IMR-90 (cell line): ENCODE measurements around the gene SPTLC2. TPM values are rescaled to one million over a fixed set of nuclear protein-coding genes. Genes with fewer than 3 reads are reported as not detected.

Source experiments
- ATAC-seq: fragments of 200-7000 bp; cut with Tn5 transposase; 2 replicates; pipeline ENCODE4 v1.9.1; 2020; ENCODE audit warnings: low read depth, mild to moderate bottlenecking, moderate library complexity
- BruUV-seq: library from RNA; stranded (reverse); fragments of 400-500 nt; replicated peaks from 2 replicates; lab custom pipeline; 2021; lab: Mats Ljungman, UMichigan
- CTCF ChIA-PET: fragments of 300-600 bp; formaldehyde crosslinking; extraction: SDS; loops from one replicate; lab custom pipeline; 2021; ENCODE audit warnings: antibody characterized with exemption; lab: Yijun Ruan, JAX
- POLR2A ChIA-PET: fragments of 300-600 bp; sonication (Branson Sonifier 250); formaldehyde crosslinking; loops from one replicate; lab custom pipeline; 2022; ENCODE audit warnings: antibody characterized with exemption; ENCODE audit not compliant: unreplicated experiment; lab: Charles Lee
- DNase-seq: peaks from one replicate; pipeline ENCODE4 v3.0.0; 2013
- H2AFZ ChIP-seq: replicated peaks from 2 replicates; pipeline ENCODE3; 2013; ENCODE audit warnings: low read length, mild to moderate bottlenecking; ENCODE audit not compliant: poor library complexity
- H2AK5ac ChIP-seq: 2 replicates; pipeline ENCODE4 v1.6.1; 2013; ENCODE audit warnings: low read depth, low read length, inconsistent platforms
- H2AK9ac ChIP-seq: replicated peaks from 2 replicates; pipeline ENCODE3; 2013; ENCODE audit warnings: mild to moderate bottlenecking, low read depth, low read length, moderate library complexity; ENCODE audit not compliant: poor library complexity
- H2BK120ac ChIP-seq: 2 replicates; pipeline ENCODE4 v1.6.1; 2013; ENCODE audit warnings: low read depth, low read length, inconsistent platforms
- H2BK15ac ChIP-seq: 3 replicates; pipeline ENCODE4 v1.6.1; 2013; ENCODE audit warnings: low read depth, low read length, inconsistent platforms
- H2BK20ac ChIP-seq: 2 replicates; pipeline ENCODE4 v1.6.1; 2013; ENCODE audit warnings: low read depth, mild to moderate bottlenecking, inconsistent platforms, low read length, moderate library complexity
- H2BK5ac ChIP-seq: 2 replicates; pipeline ENCODE4 v1.6.1; 2013; ENCODE audit warnings: mild to moderate bottlenecking, low read depth, low read length, inconsistent platforms; ENCODE audit not compliant: poor library complexity, severe bottlenecking
- H3K14ac ChIP-seq: replicated peaks from 2 replicates; pipeline ENCODE4 v1.6.1; 2013; ENCODE audit warnings: low read depth, low read length, inconsistent platforms
- H3K18ac ChIP-seq: 2 replicates; pipeline ENCODE4 v1.6.1; 2013; ENCODE audit warnings: low read depth, low read length, control low read depth
- H3K23ac ChIP-seq: 2 replicates; pipeline ENCODE4 v1.6.1; 2013; ENCODE audit warnings: low read depth, low read length, inconsistent platforms
- H3K27ac ChIP-seq: 2 replicates; pipeline ENCODE4 v1.5.1; 2013; ENCODE audit warnings: mild to moderate bottlenecking, control low read depth, low read length; ENCODE audit not compliant: insufficient read depth
- H3K27me3 ChIP-seq: 2 replicates; pipeline ENCODE4 v1.6.1; 2013; ENCODE audit warnings: low read length; ENCODE audit not compliant: control insufficient read depth, insufficient read depth
- H3K36me3 ChIP-seq: 2 replicates; pipeline ENCODE4 v1.6.1; 2013; ENCODE audit warnings: low read length, mixed read lengths; ENCODE audit not compliant: control insufficient read depth, insufficient read depth
- H3K4ac ChIP-seq: 2 replicates; pipeline ENCODE4 v1.6.1; 2013; ENCODE audit warnings: low read depth, low read length, inconsistent platforms
- H3K4me1 ChIP-seq: 2 replicates; pipeline ENCODE4 v1.6.1; 2013; ENCODE audit warnings: low read length, mixed read lengths; ENCODE audit not compliant: control insufficient read depth, insufficient read depth
- H3K4me2 ChIP-seq: 2 replicates; pipeline ENCODE4 v1.6.1; 2013; ENCODE audit warnings: low read depth, mild to moderate bottlenecking, control low read depth, low read length, moderate library complexity
- H3K4me3 ChIP-seq: 2 replicates; pipeline ENCODE4 v1.5.1; 2013; ENCODE audit warnings: low read depth, mild to moderate bottlenecking, control low read depth, low read length, moderate library complexity; ENCODE audit not compliant: insufficient read depth
- H3K56ac ChIP-seq: 2 replicates; pipeline ENCODE4 v1.6.1; 2013; ENCODE audit warnings: low read length, inconsistent platforms; ENCODE audit not compliant: insufficient read depth; ENCODE audit errors: extremely low read depth
- H3K79me1 ChIP-seq, 2 experiments: 2 replicates each; pipeline ENCODE4 v1.6.1; 2013; ENCODE audit warnings: low read length in 2 of 2, inconsistent platforms in 1 of 2, low read depth in 1 of 2
- H3K9ac ChIP-seq: 2 replicates; pipeline ENCODE4 v1.6.1; 2013; ENCODE audit warnings: low read depth, low read length, control low read depth
- H3K9me1 ChIP-seq: 2 replicates; pipeline ENCODE4 v1.6.1; 2013; ENCODE audit warnings: low read length, inconsistent platforms; ENCODE audit not compliant: insufficient read depth
- H3K9me3 ChIP-seq: 2 replicates; pipeline ENCODE4 v1.6.1; 2013; ENCODE audit warnings: low read length; ENCODE audit not compliant: control insufficient read depth, insufficient read depth
- H4K20me1 ChIP-seq: 2 replicates; pipeline ENCODE4 v1.6.1; 2013; ENCODE audit warnings: low read length, inconsistent platforms; ENCODE audit not compliant: insufficient read depth
- H4K5ac ChIP-seq: 2 replicates; pipeline ENCODE4 v1.6.1; 2013; ENCODE audit warnings: mild to moderate bottlenecking, low read depth, low read length, control low read depth
- H4K8ac ChIP-seq, 2 experiments: 2 replicates each; pipeline ENCODE4 v1.6.1; 2013; ENCODE audit warnings: low read depth in 2 of 2, low read length in 2 of 2, control low read depth in 1 of 2, inconsistent platforms in 1 of 2
- H4K91ac ChIP-seq: 2 replicates; pipeline ENCODE4 v1.6.1; 2013; ENCODE audit warnings: low read depth, low read length, inconsistent platforms; ENCODE audit not compliant: insufficient read depth
- BHLHE40 ChIP-seq: fragments of 150-350 bp; IDR thresholded peaks from 2 replicates; pipeline ENCODE4 v1.6.1; 2016; ENCODE audit warnings: mild to moderate bottlenecking, low read depth, low read length
- CEBPB ChIP-seq: IDR thresholded peaks from 2 replicates; pipeline ENCODE4 v1.6.1; 2012; ENCODE audit warnings: low read depth, low read length, improper control_type of control experiment
- CHD1 ChIP-seq: IDR thresholded peaks from 2 replicates; pipeline ENCODE4 v1.6.1; 2012; ENCODE audit warnings: low read depth, low read length, improper control_type of control experiment
- CTCF ChIP-seq: conservative IDR thresholded peaks from 2 replicates; pipeline ENCODE4 v1.5.1; 2012; ENCODE audit warnings: mild to moderate bottlenecking, low read depth, low read length, improper control_type of control experiment
- FOS ChIP-seq: fragments of 150-350 bp; IDR thresholded peaks from 2 replicates; pipeline ENCODE4 v1.6.1; 2016; ENCODE audit warnings: low read depth, low read length
- MAFK ChIP-seq: IDR thresholded peaks from 2 replicates; pipeline ENCODE4 v1.6.1; 2012; ENCODE audit warnings: low read depth, low read length, improper control_type of control experiment
- MAZ ChIP-seq: IDR thresholded peaks from 2 replicates; pipeline ENCODE4 v1.6.1; 2012; ENCODE audit warnings: low read depth, mild to moderate bottlenecking, low read length, improper control_type of control experiment, moderate library complexity, borderline replicate concordance
- MXI1 ChIP-seq: IDR thresholded peaks from 2 replicates; pipeline ENCODE4 v1.6.1; 2012; ENCODE audit warnings: low read depth, mild to moderate bottlenecking, low read length, moderate library complexity, borderline replicate concordance
- NFE2L2 ChIP-seq: fragments of 150-350 bp; IDR thresholded peaks from 2 replicates; pipeline ENCODE4 v1.6.1; 2016; ENCODE audit warnings: low read depth, mild to moderate bottlenecking, low read length
- POLR2A ChIP-seq: IDR thresholded peaks from 2 replicates; pipeline ENCODE4 v1.6.1; 2012; ENCODE audit warnings: mild to moderate bottlenecking, low read depth, low read length
- RAD21 ChIP-seq: IDR thresholded peaks from 2 replicates; pipeline ENCODE4 v1.6.1; 2012; ENCODE audit warnings: low read length, improper control_type of control experiment
- RCOR1 ChIP-seq: IDR thresholded peaks from 2 replicates; pipeline ENCODE4 v1.6.1; 2012; ENCODE audit warnings: mild to moderate bottlenecking, low read length, improper control_type of control experiment; ENCODE audit not compliant: insufficient replicate concordance
- RFX5 ChIP-seq: IDR thresholded peaks from 2 replicates; pipeline ENCODE4 v1.8.0; 2012; ENCODE audit warnings: low read depth, mild to moderate bottlenecking, low read length, moderate library complexity
- SMC3 ChIP-seq: fragments of 150-350 bp; IDR thresholded peaks from 2 replicates; pipeline ENCODE4 v1.6.1; 2016; ENCODE audit warnings: low read depth, mild to moderate bottlenecking, antibody characterized with exemption, low read length, moderate library complexity
- USF2 ChIP-seq: fragments of 150-350 bp; IDR thresholded peaks from 2 replicates; pipeline ENCODE4 v1.6.1; 2017; ENCODE audit warnings: mild to moderate bottlenecking, antibody characterized with exemption, low read length, low read depth
- WGBS, 2 experiments: methylation state at CpG; one replicate each; pipeline versions ENCODE4 v1.1.5 to v1.1.7; 2013; ENCODE audit warnings: missing lambda C conversion rate in 2 of 2; ENCODE audit not compliant: insufficient read length in 1 of 2; ENCODE audit errors: extremely low coverage in 2 of 2; 5-methylcytosine and 5-hydroxymethylcytosine counted together
- dilution Hi-C: fragments of 300-500 bp; cut with HindIII; formaldehyde crosslinking; loops from one replicate; pipeline ENCODE4 v1.14.3; 2018; ENCODE audit warnings: low sequenced_read_pairs; ENCODE audit not compliant: unreplicated experiment
- in situ Hi-C: fragments of 300-500 bp; cut with MboI; formaldehyde crosslinking; loops from 3 replicates; pipeline ENCODE4 v1.14.3; 2019; ENCODE audit warnings: low sequenced_read_pairs, inconsistent platforms, mixed read lengths
- intact Hi-C: fragments of 100-400 bp; cut with micrococcal nuclease; formaldehyde crosslinking; loops from 2 replicates; pipeline ENCODE4 v1.10.0; 2022
- polyA plus RNA-seq, 3 experiments: library from polyadenylated mRNA; depleted of rRNA; stranded (reverse); fragments of >200 nt; gene quantifications; 2 replicates each; pipeline ENCODE4 v1.2.3, GENCODE V29; 2012; ENCODE audit warnings: low replicate concordance in 1 of 3
- total RNA-seq: library from RNA; depleted of rRNA; stranded (reverse); fragments of >200 nt; gene quantifications from 2 replicates; pipeline ENCODE4 v1.2.3, GENCODE V29; 2012
- TF ChIP-seq, protein P1 (sequence below): fragments of 150-350 bp; IDR thresholded peaks from 2 replicates; pipeline ENCODE4 v1.6.1; 2016; ENCODE audit warnings: low read depth, mild to moderate bottlenecking, low read length, moderate library complexity, borderline replicate concordance

Gene SPTLC2
- total and polyA plus RNA-seq, 2 of the 4 experiments (the other 2 are of a cell fraction) = 22.6 to 68.3 TPM

GRCh38 chr14:77557391-77557790 lies 59.0 kb downstream of the SPTLC2 start:
- ATAC-seq = no peak
- no peak overlapping the region for H2AK9ac ChIP-seq

More at GRCh38 chr14:77557391-77557790, 59.0 kb downstream of the SPTLC2 start:
- H3K27me3 ChIP-seq = no peaks in the 10 kb centered on the region
- H3K4ac ChIP-seq = no peak overlapping the region
- POLR2A ChIA-PET = no interaction called here
- 86% methylated on average over 5 of the region's 10 CpGs; no CpG with 5 or more reads in 1 of the 2 experiments for WGBS, 2 experiments
- BruUV-seq = no TSS peak
- peaks cover 5% of the 10 kb centered on the region for H3K9me1 ChIP-seq
- no peaks in the 10 kb centered on the region for H3K9me3 ChIP-seq
- peaks cover 5% of the 10 kb centered on the region for H3K4me1 ChIP-seq
- no peak overlapping the region for H3K18ac ChIP-seq
- no peak overlapping the region for H2BK120ac ChIP-seq
- DNase-seq = no peak
- dilution Hi-C loops (no loop called here), in situ Hi-C loops (no loop called here), intact Hi-C loops (no loop called here)
- H2AK5ac ChIP-seq = no peak overlapping the region
- no peak overlapping the region for H3K23ac ChIP-seq
- no peak overlapping the region for H3K14ac ChIP-seq
- peaks cover 12% of the 10 kb centered on the region for H3K36me3 ChIP-seq
- no peak overlapping the region for H2BK5ac ChIP-seq
- no peak overlapping the region for H2AFZ ChIP-seq
- H4K91ac ChIP-seq = no peak overlapping the region
- H3K27ac ChIP-seq = no peak overlapping the region
- no peak overlapping the region for H3K9ac ChIP-seq
- TF ChIP-seq RCOR1 (no peak), MAFK (no peak), NFE2L2 (no peak), FOS (no peak), SMC3 (no peak), USF2 (no peak), CHD1 (no peak), RFX5 (no peak), BHLHE40 (no peak), CTCF (no peak), CEBPB (no peak), MXI1 (no peak), RAD21 (no peak), POLR2A (no peak), MAZ (no peak)
- TF ChIP-seq, protein P1, sequence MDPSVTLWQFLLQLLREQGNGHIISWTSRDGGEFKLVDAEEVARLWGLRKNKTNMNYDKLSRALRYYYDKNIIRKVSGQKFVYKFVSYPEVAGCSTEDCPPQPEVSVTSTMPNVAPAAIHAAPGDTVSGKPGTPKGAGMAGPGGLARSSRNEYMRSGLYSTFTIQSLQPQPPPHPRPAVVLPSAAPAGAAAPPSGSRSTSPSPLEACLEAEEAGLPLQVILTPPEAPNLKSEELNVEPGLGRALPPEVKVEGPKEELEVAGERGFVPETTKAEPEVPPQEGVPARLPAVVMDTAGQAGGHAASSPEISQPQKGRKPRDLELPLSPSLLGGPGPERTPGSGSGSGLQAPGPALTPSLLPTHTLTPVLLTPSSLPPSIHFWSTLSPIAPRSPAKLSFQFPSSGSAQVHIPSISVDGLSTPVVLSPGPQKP = no peak
- CTCF ChIA-PET = no interaction called here
- H2BK15ac ChIP-seq = no peak overlapping the region
- H3K4me2 ChIP-seq = no peak overlapping the region
- H3K79me1 ChIP-seq = peaks cover 27 to 53% of the 10 kb centered on the region in 2 experiments
- no peak overlapping the region for H2BK20ac ChIP-seq
- no peak overlapping the region for H3K4me3 ChIP-seq
- no peak overlapping the region for H3K56ac ChIP-seq
- H4K5ac ChIP-seq = no peak overlapping the region
- peaks cover 3% of the 10 kb centered on the region for H4K20me1 ChIP-seq
- H4K8ac ChIP-seq = no peak overlapping the region
